ENCODE results near the gene TLE6. TPM values are rescaled to one million over a fixed set of nuclear protein-coding genes. Genes with fewer than 3 reads are reported as not detected.

The TLE6 gene
- total and polyA plus RNA-seq, 10 of the 15 experiments (the other 5 are each of a cell fraction or from before 2014, with no cell fraction given): 2.7 to 13.8 (median 6.4) TPM

GRCh38 chr19:2977001-2977745 is at the start of gene TLE6 (continued):
- TF ChIP-seq PKNOX1 (IDR thresholded peaks at IDR 0.05): peak; percentile 98
- TF ChIP-seq PML (IDR thresholded peaks at IDR 0.05; ENCODE audit: low read length): no peak
- TF ChIP-seq SIX5 (IDR thresholded peaks at IDR 0.05; ENCODE audit: low read depth, low read length, severe bottlenecking): no peak
- no peak for TF ChIP-seq NFIC (IDR thresholded peaks at IDR 0.05; ENCODE audit: low read depth, low read length)
- no peak for TF ChIP-seq HSF1 (IDR thresholded peaks at IDR 0.05; ENCODE audit: low read depth, low read length)
- peak; percentile 86 for TF ChIP-seq RAD51 (IDR thresholded peaks at IDR 0.05)
- no peak for TF ChIP-seq SMAD1 (IDR thresholded peaks at IDR 0.05; ENCODE audit: low read depth, partially characterized antibody)
- TF ChIP-seq YBX1 (IDR thresholded peaks at IDR 0.05): no peak
- TF ChIP-seq JUND (IDR thresholded peaks at IDR 0.05; ENCODE audit: low read depth, low read length): no peak
- no peak for TF ChIP-seq SREBF2 (IDR thresholded peaks at IDR 0.05; ENCODE audit: low read length)
- TF ChIP-seq GABPA (IDR thresholded peaks at IDR 0.05; ENCODE audit: low read depth): no peak

DNA sequence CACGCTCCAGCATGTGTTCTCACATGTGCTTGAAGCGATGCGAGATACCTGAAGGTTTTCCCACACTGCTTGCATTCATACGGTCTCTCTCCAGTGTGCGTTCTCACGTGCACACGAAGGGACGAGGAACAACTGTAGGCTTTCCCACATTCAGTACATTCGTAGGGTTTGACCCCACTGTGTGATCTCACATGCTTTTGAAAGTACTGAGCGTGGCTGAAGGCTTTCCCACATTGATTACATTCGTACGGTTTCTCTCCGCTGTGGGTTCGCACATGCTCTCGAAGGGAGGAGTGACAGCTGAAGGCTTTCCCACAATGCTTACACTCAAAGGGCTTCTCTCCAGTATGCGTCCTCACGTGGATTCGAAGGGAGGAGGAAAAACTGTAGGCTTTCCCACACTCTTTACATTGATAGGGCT is 43.9 kb upstream of the TLE6 start:
- ChIA-PET SMC1A (ENCODE audit: uncharacterized antibody, unreplicated experiment) (no interaction called here), RAD21 (ENCODE audit: unreplicated experiment) (no interaction called here), POLR2A (no interaction called here), CTCF (no interaction called here)
- Histone ChIP-seq H3K9me3 (replicated peaks; ENCODE audit: control insufficient read depth, insufficient read depth, low read length) (peaks cover 23% of the 10 kb centered on the region), H3K4me2 (ENCODE audit: control insufficient read depth, insufficient read depth) (no peak overlapping the region), H2AFZ (ENCODE audit: control insufficient read depth, low read depth, low read length) (no peak overlapping the region), H4K20me1 (ENCODE audit: control insufficient read depth, insufficient read depth) (no peaks in the 10 kb centered on the region), H3K9ac (ENCODE audit: control insufficient read depth, insufficient read depth, low read length) (no peak overlapping the region), H3K4me3 (no peak overlapping the region), H3K27me3 (replicated peaks in 1 of 2; ENCODE audit: control insufficient read depth in 2 of 2, insufficient read depth in 2 of 2, low read length in 1 of 2) (no peaks in the 10 kb centered on the region), H3K27ac (ENCODE audit: control insufficient read depth, insufficient read depth) (no peak overlapping the region), H3K36me3 (ENCODE audit: control insufficient read depth in 2 of 2, insufficient read depth in 2 of 2, low read length in 1 of 2) (no peaks in the 10 kb centered on the region; a peak in 2 of 4 replicates), H3K4me1 (ENCODE audit: control insufficient read depth, insufficient read depth, low read length) (no peaks in the 10 kb centered on the region), H3K79me2 (ENCODE audit: control insufficient read depth, insufficient read depth, low read length) (no peaks in the 10 kb centered on the region)
- 92% methylated on average over 18 of the region's 18 CpGs for WGBS (ENCODE audit: insufficient coverage, insufficient replicate concordance, low lambda C conversion rate, missing lambda C conversion rate)
- DNase-seq (ENCODE audit: low read depth, low spot score) (no peak), FAIRE-seq (no peak), ATAC-seq (no peak)
- in situ Hi-C loops (cut with MboI): no loop called here
- no TSS peak for BruUV-seq (replicated peaks)
- TF ChIP-seq CBX5 (IDR thresholded peaks at IDR 0.05; ENCODE audit: low read depth) (peak; percentile 98), FOS (IDR thresholded peaks at IDR 0.05; ENCODE audit: borderline replicate concordance, extremely low read depth, insufficient read length) (no peak), ZNF384 (IDR thresholded peaks at IDR 0.05; ENCODE audit: borderline replicate concordance, low read depth, low read length) (no peak), KLF5 (IDR thresholded peaks at IDR 0.05; ENCODE audit: partially characterized antibody) (peak; percentile 93), MLLT1 (IDR thresholded peaks at IDR 0.05) (peak; percentile 50; the same call in 1 of the 2 replicates)
- TF ChIP-seq, protein P1, sequence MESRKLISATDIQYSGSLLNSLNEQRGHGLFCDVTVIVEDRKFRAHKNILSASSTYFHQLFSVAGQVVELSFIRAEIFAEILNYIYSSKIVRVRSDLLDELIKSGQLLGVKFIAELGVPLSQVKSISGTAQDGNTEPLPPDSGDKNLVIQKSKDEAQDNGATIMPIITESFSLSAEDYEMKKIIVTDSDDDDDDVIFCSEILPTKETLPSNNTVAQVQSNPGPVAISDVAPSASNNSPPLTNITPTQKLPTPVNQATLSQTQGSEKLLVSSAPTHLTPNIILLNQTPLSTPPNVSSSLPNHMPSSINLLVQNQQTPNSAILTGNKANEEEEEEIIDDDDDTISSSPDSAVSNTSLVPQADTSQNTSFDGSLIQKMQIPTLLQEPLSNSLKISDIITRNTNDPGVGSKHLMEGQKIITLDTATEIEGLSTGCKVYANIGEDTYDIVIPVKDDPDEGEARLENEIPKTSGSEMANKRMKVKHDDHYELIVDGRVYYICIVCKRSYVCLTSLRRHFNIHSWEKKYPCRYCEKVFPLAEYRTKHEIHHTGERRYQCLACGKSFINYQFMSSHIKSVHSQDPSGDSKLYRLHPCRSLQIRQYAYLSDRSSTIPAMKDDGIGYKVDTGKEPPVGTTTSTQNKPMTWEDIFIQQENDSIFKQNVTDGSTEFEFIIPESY (IDR thresholded peaks at IDR 0.05): 0 out of 2 replicates have a peak, but pooled peaks have one; percentile 61
- intact Hi-C loops (cut with micrococcal nuclease; ENCODE audit: unreplicated experiment): no loop called here

Measured in GM12878 (cell line).